GM12878 (cell line): Measurements from ENCODE around the gene CLN3. TPM values are rescaled to one million over a fixed set of nuclear protein-coding genes. Genes with fewer than 3 reads are reported as not detected.
A peak's percentile ranks its signal among the peaks of the same experiment; 100 is the strongest.

Experiments used
- ATAC-seq: fragments of 200-7000 bp; cut with Tn5 transposase; 3 replicates; pipeline ENCODE4 v1.9.1; 2020; ENCODE audit warnings: mild to moderate bottlenecking, moderate library complexity
- BruUV-seq: library from RNA; stranded (reverse); fragments of 400-500 nt; replicated peaks from 2 replicates; lab custom pipeline; 2021; lab: Mats Ljungman, UMichigan
- CTCF ChIA-PET: fragments of 300-600 bp; sonication (Branson Sonifier 250); formaldehyde crosslinking; extraction: SDS; loops from one replicate; lab custom pipeline; 2021; ENCODE audit warnings: inconsistent platforms; lab: Yijun Ruan, JAX
- POLR2A ChIA-PET: fragments of 350-600 bp; formaldehyde crosslinking; extraction: SDS; loops from one replicate; lab custom pipeline; 2021; ENCODE audit warnings: inconsistent platforms; lab: Charles Lee
- RAD21 ChIA-PET: fragments of 300-600 bp; sonication (Branson Sonifier 250); formaldehyde crosslinking; loops from one replicate; lab custom pipeline; 2023; ENCODE audit warnings: antibody characterized with exemption; ENCODE audit not compliant: unreplicated experiment; lab: Charles Lee
- SMC1A ChIA-PET: fragments of 300-600 bp; sonication (Branson Sonifier 250); formaldehyde crosslinking; loops from one replicate; lab custom pipeline; 2023; ENCODE audit not compliant: unreplicated experiment, uncharacterized antibody; lab: Charles Lee
- DNase-seq: peaks from one replicate; pipeline ENCODE4 v3.0.0-alpha.2; 2011; ENCODE audit warnings: low read depth, low spot score
- FAIRE-seq: peaks from 3 replicates; lab custom pipeline; 2011; peaks lifted over from hg19 to GRCh38; lab: Jason Lieb, UNC
- H2AFZ ChIP-seq: 2 replicates; pipeline ENCODE4 v1.6.0; 2011; ENCODE audit warnings: low read depth, low read length, control low read depth; ENCODE audit not compliant: control insufficient read depth
- H3K27ac ChIP-seq: 2 replicates; pipeline ENCODE4 v1.5.1; 2011; ENCODE audit warnings: control low read depth; ENCODE audit not compliant: control insufficient read depth, insufficient read depth
- H3K27me3 ChIP-seq, 2 experiments: replicated peaks in 1 of 2; 2 replicates each; pipeline versions ENCODE4 v1.6.0 to v1.6.1; 2011; ENCODE audit warnings: low read length in 1 of 2; ENCODE audit not compliant: control insufficient read depth in 2 of 2, insufficient read depth in 2 of 2
- H3K36me3 ChIP-seq, 2 experiments: 2 replicates each; pipeline ENCODE4 v1.5.1; 2011; ENCODE audit warnings: low read length in 1 of 2; ENCODE audit not compliant: control insufficient read depth in 2 of 2, insufficient read depth in 2 of 2
- H3K4me1 ChIP-seq: 2 replicates; pipeline ENCODE4 v1.6.1; 2011; ENCODE audit warnings: mild to moderate bottlenecking, low read length, moderate library complexity, mixed read lengths; ENCODE audit not compliant: control insufficient read depth, insufficient read depth
- H3K4me2 ChIP-seq: 2 replicates; pipeline ENCODE4 v1.6.0; 2011; ENCODE audit warnings: control low read depth; ENCODE audit not compliant: control insufficient read depth, insufficient read depth
- H3K4me3 ChIP-seq: fragments of 200-600 bp; sonication (generic); 2 replicates; pipeline ENCODE4 v1.5.1; 2016
- H3K79me2 ChIP-seq: 2 replicates; pipeline ENCODE4 v1.6.0; 2011; ENCODE audit warnings: low read length; ENCODE audit not compliant: control insufficient read depth, insufficient read depth
- H3K9ac ChIP-seq: 2 replicates; pipeline ENCODE4 v1.8.0; 2011; ENCODE audit warnings: low read length, control low read depth, mixed read lengths; ENCODE audit not compliant: control insufficient read depth, insufficient read depth
- H3K9me3 ChIP-seq: replicated peaks from 3 replicates; pipeline ENCODE4 v1.5.1; 2011; ENCODE audit warnings: mild to moderate bottlenecking, low read length; ENCODE audit not compliant: control insufficient read depth, insufficient read depth
- H4K20me1 ChIP-seq: 2 replicates; pipeline ENCODE4 v1.6.0; 2011; ENCODE audit not compliant: control insufficient read depth, insufficient read depth
- ATF7 ChIP-seq: fragments of 450-650 bp; IDR thresholded peaks from 2 replicates; pipeline ENCODE4 v1.6.1; 2016; ENCODE audit warnings: low read depth, mild to moderate bottlenecking
- ETV6 ChIP-seq, 2 experiments: fragments of 450-650 bp in 1 of 2; IDR thresholded peaks in 1 of 2; conservative IDR thresholded peaks in 1 of 2; 2 replicates each; pipeline ENCODE4 v1.6.1; 2014; ENCODE audit warnings: antibody characterized with exemption in 1 of 2, borderline replicate concordance in 1 of 2, low read depth in 1 of 2, mild to moderate bottlenecking in 1 of 2, moderate library complexity in 1 of 2
- TARDBP ChIP-seq: IDR thresholded peaks from 2 replicates; pipeline ENCODE4 v1.6.1; 2016; ENCODE audit warnings: borderline replicate concordance
- TCF12 ChIP-seq: IDR thresholded peaks from 2 replicates; pipeline ENCODE4 v1.6.1; 2011; ENCODE audit warnings: low read depth, mild to moderate bottlenecking, low read length
- WRNIP1 ChIP-seq: IDR thresholded peaks from 2 replicates; pipeline ENCODE4 v1.6.1; 2011; ENCODE audit warnings: low read depth, low read length, improper control_type of control experiment, borderline replicate concordance
- WGBS: methylation state at CpG from one replicate; pipeline ENCODE4 v1.1.6; 2016; ENCODE audit warnings: low lambda C conversion rate; ENCODE audit not compliant: insufficient replicate concordance, insufficient coverage; ENCODE audit errors: missing lambda C conversion rate; 5-methylcytosine and 5-hydroxymethylcytosine counted together
- in situ Hi-C: fragments of 300-500 bp; cut with MboI; formaldehyde crosslinking; loops from 9 replicates; pipeline ENCODE4 v1.14.3; 2018; ENCODE audit warnings: mixed read lengths
- intact Hi-C: fragments of 100-400 bp; cut with micrococcal nuclease; formaldehyde crosslinking; loops from one replicate; pipeline ENCODE4 v1.14.2; 2022; ENCODE audit not compliant: unreplicated experiment
- polyA plus RNA-seq, 11 experiments: library from polyadenylated mRNA; depleted of rRNA in 4 of 11; unstranded in 6 of 11; stranded (reverse) in 5 of 11; fragments of >200 nt; fragmentation: Nextera tagmentation in 4 of 11; fragmentation: Illumina TruSeq in 1 of 11; extraction: Ambion mirVana in 4 of 11; extraction: Trizol in 1 of 11; gene quantifications; 1 replicate in 1 of 11; 2 replicates in 10 of 11; pipeline versions ENCODE4 v1.2.1 to v1.2.3, GENCODE V29; 2011 to 2016; ENCODE audit warnings: inconsistent platforms in 2 of 11, missing spikeins in 2 of 11, low read depth in 1 of 11
- total RNA-seq, 4 experiments: library from RNA; depleted of rRNA in 3 of 4; stranded (reverse); fragments of >200 nt in 3 of 4; fragmentation: Illumina TruSeq in 1 of 4; extraction: Trizol in 1 of 4; gene quantifications; 2 replicates each; pipeline versions ENCODE4 v1.2.1 to v1.2.3, GENCODE V29; 2013 to 2021
- TF ChIP-seq, protein P1 (sequence below): IDR thresholded peaks from 2 replicates; pipeline ENCODE4 v1.6.1; 2011; ENCODE audit warnings: mild to moderate bottlenecking, low read depth, low read length, moderate library complexity; ENCODE audit not compliant: insufficient replicate concordance

CLN3 gene
- total and polyA plus RNA-seq, 10 of the 15 experiments (the other 5 are each of a cell fraction or from before 2014, with no cell fraction given) = 2.3 to 25.0 (median 16.6) TPM

GRCh38 chr16:28532940-28533647 lies 41.2 kb upstream of the CLN3 start (continued):
- TF ChIP-seq, protein P1, sequence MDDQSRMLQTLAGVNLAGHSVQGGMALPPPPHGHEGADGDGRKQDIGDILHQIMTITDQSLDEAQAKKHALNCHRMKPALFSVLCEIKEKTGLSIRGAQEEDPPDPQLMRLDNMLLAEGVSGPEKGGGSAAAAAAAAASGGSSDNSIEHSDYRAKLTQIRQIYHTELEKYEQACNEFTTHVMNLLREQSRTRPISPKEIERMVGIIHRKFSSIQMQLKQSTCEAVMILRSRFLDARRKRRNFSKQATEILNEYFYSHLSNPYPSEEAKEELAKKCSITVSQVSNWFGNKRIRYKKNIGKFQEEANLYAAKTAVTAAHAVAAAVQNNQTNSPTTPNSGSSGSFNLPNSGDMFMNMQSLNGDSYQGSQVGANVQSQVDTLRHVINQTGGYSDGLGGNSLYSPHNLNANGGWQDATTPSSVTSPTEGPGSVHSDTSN = no peak
- no peak for TF ChIP-seq ETV6 (conservative IDR thresholded peaks at IDR 0.05 in 1 of 2, IDR thresholded peaks at IDR 0.05 in 1 of 2; ENCODE audit: borderline replicate concordance in 1 of 2, low read depth in 1 of 2)
- no peak for TF ChIP-seq WRNIP1
- no peak for TF ChIP-seq TARDBP
- no peak for TF ChIP-seq TCF12
- TF ChIP-seq, all 136 proteins: peak for 0

GRCh38 chr16:28531777-28532744 lies 40.2 kb upstream of the CLN3 start:
- H3K9ac ChIP-seq = no peak overlapping the region
- no peak overlapping the region for H3K27ac ChIP-seq
- no peak overlapping the region for H3K4me3 ChIP-seq
- no TSS peak for BruUV-seq
- ChIA-PET CTCF (no interaction called here), SMC1A (no interaction called here), RAD21 (no interaction called here), POLR2A (interaction anchor here (0.6 kb wide), 1 partner anchor 14 kb away, joined by 5 read pairs; no protein-coding TSS in a partner anchor)
- no peak for TF ChIP-seq ATF7
- TF ChIP-seq, protein P1 = no peak
- DNase-seq (no peak), FAIRE-seq (no peak), ATAC-seq (peak; percentile 59)
- H3K9me3 ChIP-seq = no peaks in the 10 kb centered on the region
- H3K79me2 ChIP-seq = no peaks in the 10 kb centered on the region
- in situ Hi-C loops (no loop called here), intact Hi-C loops (no loop called here)
- no peaks in the 10 kb centered on the region for H4K20me1 ChIP-seq
- 0 out of 2 replicates have a peak overlapping the region, but pooled peaks have one; percentile 25 for H3K4me2 ChIP-seq
- H3K27me3 ChIP-seq = no peaks in the 10 kb centered on the region; a peak in 1 of 4 replicates
- WGBS = 57% methylated on average over 9 of the region's 9 CpGs
- no peak overlapping the region for H2AFZ ChIP-seq
- peaks cover 8% of the 10 kb centered on the region for H3K4me1 ChIP-seq
- H3K36me3 ChIP-seq = no peaks in the 10 kb centered on the region
